DOHH2 (cell line): ENCODE measurements around the gene XRCC1.

Experiments
- H3F3A ChIP-seq: fragments of 200-600 bp; sonication (generic), shearing (Covaris generic); 2 replicates; pipeline ENCODE4 v1.6.0; 2016; ENCODE audit warnings: antibody characterized with exemption, mild to moderate bottlenecking; ENCODE audit not compliant: control insufficient read depth, insufficient read depth
- H3K27ac ChIP-seq: fragments of 200-600 bp; sonication (generic); 2 replicates; pipeline ENCODE4 v1.5.1; 2014; ENCODE audit warnings: low read depth, mild to moderate bottlenecking, low read length, moderate library complexity
- H3K27me3 ChIP-seq: fragments of 200-600 bp; sonication (generic); 2 replicates; pipeline ENCODE4 v1.6.1; 2014; ENCODE audit warnings: mild to moderate bottlenecking, low read length, mixed read lengths; ENCODE audit not compliant: control insufficient read depth
- H3K36me3 ChIP-seq: fragments of 200-600 bp; sonication (generic); 2 replicates; pipeline ENCODE4 v1.6.1; 2014; ENCODE audit warnings: mild to moderate bottlenecking, low read length, moderate library complexity, mixed read lengths; ENCODE audit not compliant: control insufficient read depth
- H3K4me1 ChIP-seq: fragments of 200-600 bp; sonication (generic); 2 replicates; pipeline ENCODE4 v1.6.1; 2014; ENCODE audit warnings: mild to moderate bottlenecking, low read length, mixed read lengths; ENCODE audit not compliant: control insufficient read depth
- H3K4me2 ChIP-seq: fragments of 200-600 bp; sonication (generic); 2 replicates; pipeline ENCODE4 v1.6.0; 2014; ENCODE audit warnings: mild to moderate bottlenecking, low read length, moderate library complexity
- H3K4me3 ChIP-seq: fragments of 200-600 bp; sonication (generic); 2 replicates; pipeline ENCODE4 v1.5.1; 2014; ENCODE audit warnings: mild to moderate bottlenecking, low read length, mixed read lengths
- H3K79me2 ChIP-seq: fragments of 200-600 bp; sonication (generic); 2 replicates; pipeline ENCODE4 v1.6.1; 2014; ENCODE audit warnings: mild to moderate bottlenecking, low read length, mixed read lengths; ENCODE audit not compliant: control insufficient read depth
- H3K9me2 ChIP-seq: fragments of 200-600 bp; sonication (generic); replicated peaks from 2 replicates; pipeline ENCODE4 v1.6.1; 2014; ENCODE audit warnings: mild to moderate bottlenecking, low read length, mixed read lengths; ENCODE audit not compliant: control insufficient read depth
- H3K9me3 ChIP-seq: fragments of 200-600 bp; sonication (generic); 2 replicates; pipeline ENCODE4 v1.6.1; 2014; ENCODE audit warnings: antibody characterized with exemption, low read length, mixed read lengths; ENCODE audit not compliant: control insufficient read depth, insufficient read depth
- H4K20me1 ChIP-seq: fragments of 200-600 bp; sonication (generic); 2 replicates; pipeline ENCODE4 v1.6.0; 2014; ENCODE audit warnings: low read depth, mild to moderate bottlenecking, antibody characterized with exemption, low read length, moderate library complexity; ENCODE audit not compliant: control insufficient read depth, insufficient read depth
- CTCF ChIP-seq: fragments of 200-600 bp; sonication (generic); IDR thresholded peaks from one replicate; pipeline ENCODE4 v1.5.1; 2014; ENCODE audit warnings: antibody characterized with exemption, mild to moderate bottlenecking, low read depth, low read length; ENCODE audit not compliant: poor library complexity, severe bottlenecking
- EZH2phosphoT487 ChIP-seq: fragments of 200-600 bp; sonication (generic); IDR thresholded peaks from 2 replicates; pipeline ENCODE4 v1.6.1; 2017; ENCODE audit warnings: borderline replicate concordance, mild to moderate bottlenecking, antibody characterized with exemption, low read length, moderate library complexity, mixed read lengths

The XRCC1 gene

GRCh38 chr19:43572171-43572588 is 3.1 kb downstream of the XRCC1 start:
- Histone ChIP-seq H4K20me1 (no peaks in the 10 kb centered on the region), H3K27ac (no peak overlapping the region), H3K4me2 (no peak overlapping the region), H3K79me2 (peaks cover 36% of the 10 kb centered on the region), H3K4me3 (no peak overlapping the region), H3K9me2 (no peaks in the 10 kb centered on the region), H3K9me3 (no peaks in the 10 kb centered on the region), H3K27me3 (no peaks in the 10 kb centered on the region), H3F3A (no peaks in the 10 kb centered on the region), H3K36me3 (peaks cover 17% of the 10 kb centered on the region), H3K4me1 (peaks cover 14% of the 10 kb centered on the region)
- TF ChIP-seq CTCF, result no peak
- TF ChIP-seq EZH2phosphoT487, result no peak

GRCh38 chr19:43570174-43570791 is 5.0 kb downstream of the XRCC1 start:
- Histone ChIP-seq H3K27me3 (no peaks in the 10 kb centered on the region), H3K36me3 (peaks cover 17% of the 10 kb centered on the region), H3F3A (no peaks in the 10 kb centered on the region), H3K9me2 (no peaks in the 10 kb centered on the region), H3K27ac (no peak overlapping the region), H3K79me2 (peaks cover 35% of the 10 kb centered on the region), H3K4me1 (peaks cover 6% of the 10 kb centered on the region), H3K9me3 (no peaks in the 10 kb centered on the region), H3K4me2 (no peak overlapping the region), H3K4me3 (no peak overlapping the region), H4K20me1 (no peaks in the 10 kb centered on the region)
- TF ChIP-seq CTCF, result no peak
- TF ChIP-seq EZH2phosphoT487, result no peak

DNA sequence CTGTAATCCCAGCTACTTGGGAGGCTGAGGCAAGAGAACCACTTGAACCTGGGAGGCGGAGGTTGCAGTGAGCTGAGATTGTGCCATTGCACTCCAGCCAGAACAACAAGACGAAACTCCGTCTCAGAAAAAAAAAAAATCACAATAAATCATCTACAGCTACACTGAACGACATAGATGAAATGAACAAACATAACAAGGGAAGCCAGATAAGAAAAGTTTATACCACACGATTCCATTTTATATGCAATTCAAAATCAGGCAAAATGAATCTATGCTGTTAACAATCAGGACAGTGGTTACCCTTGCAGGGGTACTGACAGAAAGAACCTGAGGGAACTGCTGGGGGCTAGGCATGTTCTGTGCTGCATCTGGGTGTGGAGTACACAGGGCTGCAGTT is 5.7 kb downstream of the XRCC1 start:
- H3K79me2 ChIP-seq, result peaks cover 29% of the 10 kb centered on the region
- H3K27ac ChIP-seq, result no peak overlapping the region
- H4K20me1 ChIP-seq, result no peaks in the 10 kb centered on the region

More for the DNA sequence above, 5.7 kb downstream of the XRCC1 start:
- H3K4me3 ChIP-seq, result no peak overlapping the region
- no peaks in the 10 kb centered on the region for H3F3A ChIP-seq
- H3K27me3 ChIP-seq, result no peaks in the 10 kb centered on the region
- H3K4me1 ChIP-seq, result peaks cover 4% of the 10 kb centered on the region
- no peak overlapping the region for H3K4me2 ChIP-seq
- H3K9me3 ChIP-seq, result no peaks in the 10 kb centered on the region
- H3K9me2 ChIP-seq, result no peaks in the 10 kb centered on the region
- peaks cover 15% of the 10 kb centered on the region for H3K36me3 ChIP-seq
- TF ChIP-seq CTCF, result no peak
- no peak for TF ChIP-seq EZH2phosphoT487
